Retina (tissue), 1 donor: ENCODE results near the gene ENDOD1.

Experiments used
- DNase-seq: peaks from one replicate; pipeline ENCODE4 v3.0.0-alpha.2; 2016

The ENDOD1 gene

GRCh38 chr11:95078526-95078925 lies 11.1 kb upstream of the ENDOD1 start:
- no peak for DNase-seq

GRCh38 chr11:95081010-95081409 lies 8.6 kb upstream of the ENDOD1 start:
- no peak for DNase-seq

GRCh38 chr11:95081412-95081811 lies 8.2 kb upstream of the ENDOD1 start:
- DNase-seq: no peak

GRCh38 chr11:95082576-95083001 lies 7.1 kb upstream of the ENDOD1 start:
- DNase-seq: no peak

- DNase-seq: no peak
These were observed 5.1 kb upstream of the ENDOD1 start for GRCh38 chr11:95084509-95084908.

GRCh38 chr11:95085117-95085816 lies 4.4 kb upstream of the ENDOD1 start:
- no peak for DNase-seq

GRCh38 chr11:95086151-95086550 lies 3.5 kb upstream of the ENDOD1 start:
- no peak for DNase-seq

GRCh38 chr11:95086836-95087570 lies 2.6 kb upstream of the ENDOD1 start:
- no peak for DNase-seq

- peak; percentile 88 for DNase-seq
These were observed 563 bp upstream of the ENDOD1 start for GRCh38 chr11:95088946-95089619.

- no peak for DNase-seq
These were observed 2.1 kb downstream of the ENDOD1 start for GRCh38 chr11:95091663-95092180.

- DNase-seq: no peak
These were observed 3.1 kb downstream of the ENDOD1 start for GRCh38 chr11:95092549-95093324.

GRCh38 chr11:95093548-95093947 lies 3.9 kb downstream of the ENDOD1 start:
- no peak for DNase-seq

GRCh38 chr11:95095858-95096587 lies 6.4 kb downstream of the ENDOD1 start:
- DNase-seq: no peak

GRCh38 chr11:95097209-95097608 lies 7.6 kb downstream of the ENDOD1 start:
- no peak for DNase-seq

GRCh38 chr11:95098826-95099225 lies 9.2 kb downstream of the ENDOD1 start:
- DNase-seq: no peak

GRCh38 chr11:95100191-95100648 lies 10.6 kb downstream of the ENDOD1 start:
- DNase-seq: no peak

- DNase-seq: no peak
These were observed 11.3 kb downstream of the ENDOD1 start for GRCh38 chr11:95100856-95101507.

- no peak for DNase-seq
These were observed 12.3 kb downstream of the ENDOD1 start for GRCh38 chr11:95101935-95102334.

- DNase-seq: no peak
These were observed 13.1 kb downstream of the ENDOD1 start for GRCh38 chr11:95102733-95103132.

- no peak for DNase-seq
These were observed 14.1 kb downstream of the ENDOD1 start for GRCh38 chr11:95103701-95104100.

- DNase-seq: no peak
These were observed 14.6 kb downstream of the ENDOD1 start for GRCh38 chr11:95104121-95104830.
